ENCODE measurements around the gene CLDN14.
A peak's percentile ranks its signal among the peaks of the same experiment; 100 is the strongest.

DNA sequence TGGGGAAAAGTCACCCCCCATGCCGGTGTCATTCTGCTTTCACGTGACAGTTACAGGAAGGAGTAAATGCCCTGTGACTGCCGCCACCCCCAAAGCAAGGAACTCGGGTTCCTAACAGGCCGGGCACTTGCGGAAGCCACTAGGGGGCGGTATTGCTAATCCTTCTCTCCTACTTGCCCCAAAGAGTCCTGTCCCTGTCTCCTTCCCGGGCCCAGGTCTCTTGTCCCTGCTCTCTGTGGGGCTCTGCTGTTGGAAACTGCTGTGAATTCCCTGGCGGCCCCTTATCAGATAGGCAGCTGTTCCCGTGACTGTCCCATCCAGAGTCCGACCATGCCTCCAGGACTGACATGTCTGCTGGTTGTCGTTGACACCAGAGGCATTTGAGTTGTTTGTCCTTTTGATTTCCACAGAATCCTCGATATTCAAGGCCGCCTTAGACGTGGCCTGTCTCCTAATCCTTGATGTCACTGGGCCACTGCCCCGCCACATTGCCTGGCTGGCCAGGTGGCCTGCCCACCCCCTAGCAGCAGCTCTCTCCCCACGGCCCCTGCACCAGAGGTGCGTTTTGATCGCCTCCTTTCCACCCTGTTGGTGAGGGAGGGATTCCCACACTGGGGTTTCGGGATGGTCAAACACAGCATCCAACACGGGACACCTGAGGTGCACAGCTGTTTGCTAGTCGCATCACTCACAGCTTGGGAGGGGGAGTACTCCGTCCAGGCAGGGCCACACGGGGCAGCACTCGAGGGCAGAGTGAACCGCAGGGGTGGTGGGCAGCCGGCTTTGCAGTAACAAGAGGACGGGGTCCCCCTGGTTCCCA, 57.4 kb downstream of the CLDN14 start:
- no peak for TF ChIP-seq EZH2 (IDR thresholded peaks at IDR 0.05; ENCODE audit: borderline replicate concordance, low read length)
- TF ChIP-seq, protein P1, sequence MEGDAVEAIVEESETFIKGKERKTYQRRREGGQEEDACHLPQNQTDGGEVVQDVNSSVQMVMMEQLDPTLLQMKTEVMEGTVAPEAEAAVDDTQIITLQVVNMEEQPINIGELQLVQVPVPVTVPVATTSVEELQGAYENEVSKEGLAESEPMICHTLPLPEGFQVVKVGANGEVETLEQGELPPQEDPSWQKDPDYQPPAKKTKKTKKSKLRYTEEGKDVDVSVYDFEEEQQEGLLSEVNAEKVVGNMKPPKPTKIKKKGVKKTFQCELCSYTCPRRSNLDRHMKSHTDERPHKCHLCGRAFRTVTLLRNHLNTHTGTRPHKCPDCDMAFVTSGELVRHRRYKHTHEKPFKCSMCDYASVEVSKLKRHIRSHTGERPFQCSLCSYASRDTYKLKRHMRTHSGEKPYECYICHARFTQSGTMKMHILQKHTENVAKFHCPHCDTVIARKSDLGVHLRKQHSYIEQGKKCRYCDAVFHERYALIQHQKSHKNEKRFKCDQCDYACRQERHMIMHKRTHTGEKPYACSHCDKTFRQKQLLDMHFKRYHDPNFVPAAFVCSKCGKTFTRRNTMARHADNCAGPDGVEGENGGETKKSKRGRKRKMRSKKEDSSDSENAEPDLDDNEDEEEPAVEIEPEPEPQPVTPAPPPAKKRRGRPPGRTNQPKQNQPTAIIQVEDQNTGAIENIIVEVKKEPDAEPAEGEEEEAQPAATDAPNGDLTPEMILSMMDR (IDR thresholded peaks at IDR 0.05; ENCODE audit: low read length), result peak; percentile 75

All from OCI-LY1 (cell line).